DOHH2 (cell line): Measurements from ENCODE around the gene SMC1B.

Experiments
- H3F3A ChIP-seq: fragments of 200-600 bp; sonication (generic), shearing (Covaris generic); 2 replicates; pipeline ENCODE4 v1.6.0; 2016; ENCODE audit warnings: antibody characterized with exemption, mild to moderate bottlenecking; ENCODE audit not compliant: control insufficient read depth, insufficient read depth
- H3K27ac ChIP-seq: fragments of 200-600 bp; sonication (generic); 2 replicates; pipeline ENCODE4 v1.5.1; 2014; ENCODE audit warnings: low read depth, mild to moderate bottlenecking, low read length, moderate library complexity
- H3K27me3 ChIP-seq: fragments of 200-600 bp; sonication (generic); 2 replicates; pipeline ENCODE4 v1.6.1; 2014; ENCODE audit warnings: mild to moderate bottlenecking, low read length, mixed read lengths; ENCODE audit not compliant: control insufficient read depth
- H3K36me3 ChIP-seq: fragments of 200-600 bp; sonication (generic); 2 replicates; pipeline ENCODE4 v1.6.1; 2014; ENCODE audit warnings: mild to moderate bottlenecking, low read length, moderate library complexity, mixed read lengths; ENCODE audit not compliant: control insufficient read depth
- H3K4me1 ChIP-seq: fragments of 200-600 bp; sonication (generic); 2 replicates; pipeline ENCODE4 v1.6.1; 2014; ENCODE audit warnings: mild to moderate bottlenecking, low read length, mixed read lengths; ENCODE audit not compliant: control insufficient read depth
- H3K4me2 ChIP-seq: fragments of 200-600 bp; sonication (generic); 2 replicates; pipeline ENCODE4 v1.6.0; 2014; ENCODE audit warnings: mild to moderate bottlenecking, low read length, moderate library complexity
- H3K4me3 ChIP-seq: fragments of 200-600 bp; sonication (generic); 2 replicates; pipeline ENCODE4 v1.5.1; 2014; ENCODE audit warnings: mild to moderate bottlenecking, low read length, mixed read lengths
- H3K79me2 ChIP-seq: fragments of 200-600 bp; sonication (generic); 2 replicates; pipeline ENCODE4 v1.6.1; 2014; ENCODE audit warnings: mild to moderate bottlenecking, low read length, mixed read lengths; ENCODE audit not compliant: control insufficient read depth
- H3K9me2 ChIP-seq: fragments of 200-600 bp; sonication (generic); replicated peaks from 2 replicates; pipeline ENCODE4 v1.6.1; 2014; ENCODE audit warnings: mild to moderate bottlenecking, low read length, mixed read lengths; ENCODE audit not compliant: control insufficient read depth
- H3K9me3 ChIP-seq: fragments of 200-600 bp; sonication (generic); 2 replicates; pipeline ENCODE4 v1.6.1; 2014; ENCODE audit warnings: antibody characterized with exemption, low read length, mixed read lengths; ENCODE audit not compliant: control insufficient read depth, insufficient read depth
- H4K20me1 ChIP-seq: fragments of 200-600 bp; sonication (generic); 2 replicates; pipeline ENCODE4 v1.6.0; 2014; ENCODE audit warnings: low read depth, mild to moderate bottlenecking, antibody characterized with exemption, low read length, moderate library complexity; ENCODE audit not compliant: control insufficient read depth, insufficient read depth
- CTCF ChIP-seq: fragments of 200-600 bp; sonication (generic); IDR thresholded peaks from one replicate; pipeline ENCODE4 v1.5.1; 2014; ENCODE audit warnings: antibody characterized with exemption, mild to moderate bottlenecking, low read depth, low read length; ENCODE audit not compliant: poor library complexity, severe bottlenecking
- EZH2phosphoT487 ChIP-seq: fragments of 200-600 bp; sonication (generic); IDR thresholded peaks from 2 replicates; pipeline ENCODE4 v1.6.1; 2017; ENCODE audit warnings: borderline replicate concordance, mild to moderate bottlenecking, antibody characterized with exemption, low read length, moderate library complexity, mixed read lengths

Gene SMC1B

GRCh38 chr22:45425101-45425500 is 11.7 kb upstream of the SMC1B start:
- Histone ChIP-seq H3K79me2 (no peaks in the 10 kb centered on the region), H3K4me2 (no peak overlapping the region), H3K9me3 (no peaks in the 10 kb centered on the region), H3K4me1 (no peaks in the 10 kb centered on the region), H3K9me2 (no peaks in the 10 kb centered on the region), H3F3A (no peaks in the 10 kb centered on the region), H3K27ac (no peak overlapping the region), H3K27me3 (no peaks in the 10 kb centered on the region), H3K36me3 (no peaks in the 10 kb centered on the region), H3K4me3 (no peak overlapping the region), H4K20me1 (no peaks in the 10 kb centered on the region)
- TF ChIP-seq EZH2phosphoT487: no peak
- TF ChIP-seq CTCF: no peak

- Histone ChIP-seq H3K4me2 (no peak overlapping the region), H3K4me1 (no peaks in the 10 kb centered on the region), H3F3A (no peaks in the 10 kb centered on the region), H3K27me3 (no peaks in the 10 kb centered on the region), H3K27ac (no peak overlapping the region), H3K36me3 (no peaks in the 10 kb centered on the region), H4K20me1 (no peaks in the 10 kb centered on the region), H3K9me2 (no peaks in the 10 kb centered on the region), H3K4me3 (no peak overlapping the region), H3K9me3 (no peaks in the 10 kb centered on the region), H3K79me2 (no peaks in the 10 kb centered on the region)
- TF ChIP-seq CTCF (no peak), EZH2phosphoT487 (no peak)
These were observed 10.9 kb upstream of the SMC1B start for GRCh38 chr22:45424241-45424731.

GRCh38 chr22:45423524-45423923 is 10.1 kb upstream of the SMC1B start:
- Histone ChIP-seq H3K36me3 (no peaks in the 10 kb centered on the region), H3K4me3 (no peak overlapping the region), H4K20me1 (no peaks in the 10 kb centered on the region), H3K9me2 (no peaks in the 10 kb centered on the region), H3K27ac (no peak overlapping the region), H3K4me1 (no peaks in the 10 kb centered on the region), H3K4me2 (no peak overlapping the region), H3K9me3 (no peaks in the 10 kb centered on the region), H3K27me3 (no peaks in the 10 kb centered on the region; the same call in 1 of the 2 replicates), H3K79me2 (no peaks in the 10 kb centered on the region), H3F3A (no peaks in the 10 kb centered on the region)
- TF ChIP-seq EZH2phosphoT487: no peak
- no peak for TF ChIP-seq CTCF
